Cortex of kidney (tissue), 1 donor: Measurements from ENCODE around the gene CRYBG2.
"Not testable (repeated sequence)": the region's sequence is repeated elsewhere in the genome, so short reads cannot be mapped to it uniquely, and the experiment has no call there.

Experiments
- DNase-seq: peaks from one replicate; lab custom pipeline; 2025; lab: John Stamatoyannopoulos, UW

The CRYBG2 gene

GRCh38 chr1:26295194-26296138 lies 58.5 kb downstream of the CRYBG2 start:
- no peak for DNase-seq

GRCh38 chr1:26293911-26294463 lies 59.9 kb downstream of the CRYBG2 start:
- DNase-seq, result no peak

GRCh38 chr1:26292735-26293134 lies 61.2 kb downstream of the CRYBG2 start:
- DNase-seq, result not testable (repeated sequence)

GRCh38 chr1:26291939-26292338 lies 62.0 kb downstream of the CRYBG2 start:
- DNase-seq, result no peak

- DNase-seq, result no peak
Measured at GRCh38 chr1:26291433-26291832, 62.5 kb downstream of the CRYBG2 start.

- DNase-seq, result no peak
Measured at GRCh38 chr1:26290882-26291261, 63.1 kb downstream of the CRYBG2 start.

GRCh38 chr1:26290122-26290881 lies 63.6 kb downstream of the CRYBG2 start:
- no peak for DNase-seq

- no peak for DNase-seq
Measured at GRCh38 chr1:26289158-26290059, 64.5 kb downstream of the CRYBG2 start.

- DNase-seq, result no peak
Measured at GRCh38 chr1:26288311-26288941, 65.5 kb downstream of the CRYBG2 start.

- DNase-seq, result no peak
Measured at GRCh38 chr1:26287811-26288210, 66.1 kb downstream of the CRYBG2 start.

GRCh38 chr1:26287033-26287711 lies 66.8 kb downstream of the CRYBG2 start:
- no peak for DNase-seq

- DNase-seq, result no peak
Measured at GRCh38 chr1:26286064-26286416, 67.9 kb downstream of the CRYBG2 start.

- DNase-seq, result no peak
Measured at GRCh38 chr1:26285366-26286063, 68.4 kb downstream of the CRYBG2 start.

- DNase-seq, result no peak
Measured at GRCh38 chr1:26284597-26285347, 69.2 kb downstream of the CRYBG2 start.

- no peak for DNase-seq
Measured at GRCh38 chr1:26283871-26284596, 69.9 kb downstream of the CRYBG2 start.

GRCh38 chr1:26283279-26283853 lies 70.6 kb downstream of the CRYBG2 start:
- DNase-seq, result no peak

GRCh38 chr1:26282401-26282918 lies 71.5 kb downstream of the CRYBG2 start:
- DNase-seq, result no peak

- DNase-seq, result no peak
Measured at GRCh38 chr1:26281971-26282370, 72.0 kb downstream of the CRYBG2 start.
